ENCODE results near the gene SLC48A1. TPM values are rescaled to one million over a fixed set of nuclear protein-coding genes. Genes with fewer than 3 reads are reported as not detected.

SLC48A1 gene
- polyA plus RNA-seq, 3 donors = 9.4 to 19.6 (median 15.8) TPM

DNA sequence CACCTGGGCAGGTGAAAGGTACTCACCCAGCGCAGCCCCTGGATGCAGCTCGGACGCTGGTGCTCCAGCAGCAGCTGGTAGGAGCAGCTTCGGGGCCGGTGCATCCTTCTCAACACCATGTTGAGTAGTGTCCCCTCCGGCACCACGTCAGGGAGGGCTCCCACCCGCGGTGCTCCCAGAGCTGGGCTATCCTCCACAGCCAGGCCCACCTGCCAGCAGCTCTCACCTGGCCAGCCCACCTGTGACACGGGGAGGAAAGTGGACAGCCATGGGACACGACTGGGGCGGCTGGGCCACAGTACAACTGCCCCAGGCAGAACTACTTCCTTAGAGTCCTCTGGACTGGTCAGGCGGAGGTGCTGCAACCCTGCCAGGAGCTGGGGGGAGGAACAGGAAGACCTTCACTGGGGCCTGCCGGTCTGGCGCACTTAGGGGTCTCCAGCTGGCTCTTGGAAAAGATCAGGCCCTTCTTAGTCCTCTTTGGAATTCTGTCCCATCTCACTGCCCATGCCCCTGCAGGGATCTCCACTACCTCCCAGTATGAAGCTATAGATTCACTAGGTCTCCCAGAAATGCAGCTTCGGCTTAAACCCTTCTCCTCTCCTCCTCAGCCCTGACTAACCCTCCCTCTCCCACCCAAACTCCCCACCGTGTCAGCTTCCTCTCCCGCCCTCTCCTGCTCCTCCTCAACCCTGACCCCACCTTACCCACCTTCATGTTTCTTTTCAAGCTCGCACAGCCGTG is 15.0 kb upstream of the SLC48A1 start:
- Histone ChIP-seq H3K9me3 (replicated peaks in 1 of 2; ENCODE audit: control insufficient read depth in 1 of 2, insufficient read depth in 1 of 2, low read length in 2 of 2) (no peaks in the 10 kb centered on the region), H3K27ac (ENCODE audit: low read depth in 1 of 2, low read length in 2 of 2) (peak overlapping the region in 1 of 2 donors; percentile 91), H3K27me3 (ENCODE audit: control insufficient read depth in 2 of 2, insufficient read depth in 2 of 2, low read length in 2 of 2) (no peaks in the 10 kb centered on the region), H3K4me1 (ENCODE audit: control insufficient read depth in 1 of 2, insufficient read depth in 2 of 2, low read length in 2 of 2) (peaks cover 21 to 39% of the 10 kb centered on the region in 2 donors), H3K9ac (ENCODE audit: insufficient read depth, low read length, poor library complexity, severe bottlenecking) (peak overlapping the region; percentile 71), H4K20me1 (ENCODE audit: insufficient read depth, low read length) (no peaks in the 10 kb centered on the region), H3K4me3 (replicated peaks in 1 of 3; ENCODE audit: low read depth in 2 of 3, low read length in 3 of 3) (peak overlapping the region; percentile 60 to 82 (median 61)), H3K79me2 (ENCODE audit: insufficient read depth, low read length) (no peaks in the 10 kb centered on the region), H2AFZ (ENCODE audit: insufficient read depth, low read depth, low read length, poor library complexity, severe bottlenecking) (peak overlapping the region; percentile 91), H3K36me3 (replicated peaks in 1 of 2; ENCODE audit: control insufficient read depth in 1 of 2, insufficient read depth in 2 of 2, low read length in 2 of 2) (no peaks in the 10 kb centered on the region), H3K4me2 (replicated peaks; ENCODE audit: extremely low read depth, low read length, poor library complexity, severe bottlenecking) (peak overlapping the region; percentile 95)
- H3K9me3 Mint-ChIP-seq = no peaks in the 10 kb centered on the region
- peaks cover 31% of the 10 kb centered on the region for H3K4me1 Mint-ChIP-seq
- H3K27me3 Mint-ChIP-seq (ENCODE audit: low read depth in 3 of 3) = peaks cover 9 to 21% (median 17%) of the 10 kb centered on the region in 3 donors
- intact Hi-C loops (cut with micrococcal nuclease) = loop anchor here in 1 of 2 donors (2.0 kb wide), 1 partner anchor 21 kb away; no protein-coding TSS in a partner anchor
- TF ChIP-seq, protein P1, sequence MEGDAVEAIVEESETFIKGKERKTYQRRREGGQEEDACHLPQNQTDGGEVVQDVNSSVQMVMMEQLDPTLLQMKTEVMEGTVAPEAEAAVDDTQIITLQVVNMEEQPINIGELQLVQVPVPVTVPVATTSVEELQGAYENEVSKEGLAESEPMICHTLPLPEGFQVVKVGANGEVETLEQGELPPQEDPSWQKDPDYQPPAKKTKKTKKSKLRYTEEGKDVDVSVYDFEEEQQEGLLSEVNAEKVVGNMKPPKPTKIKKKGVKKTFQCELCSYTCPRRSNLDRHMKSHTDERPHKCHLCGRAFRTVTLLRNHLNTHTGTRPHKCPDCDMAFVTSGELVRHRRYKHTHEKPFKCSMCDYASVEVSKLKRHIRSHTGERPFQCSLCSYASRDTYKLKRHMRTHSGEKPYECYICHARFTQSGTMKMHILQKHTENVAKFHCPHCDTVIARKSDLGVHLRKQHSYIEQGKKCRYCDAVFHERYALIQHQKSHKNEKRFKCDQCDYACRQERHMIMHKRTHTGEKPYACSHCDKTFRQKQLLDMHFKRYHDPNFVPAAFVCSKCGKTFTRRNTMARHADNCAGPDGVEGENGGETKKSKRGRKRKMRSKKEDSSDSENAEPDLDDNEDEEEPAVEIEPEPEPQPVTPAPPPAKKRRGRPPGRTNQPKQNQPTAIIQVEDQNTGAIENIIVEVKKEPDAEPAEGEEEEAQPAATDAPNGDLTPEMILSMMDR (IDR thresholded peaks at IDR 0.05) = no peak
- peak in 2 of 3 donors; percentile 45 to 49 for DNase-seq
- H3K27ac Mint-ChIP-seq = peak overlapping the region in 5 of 7 donors; percentile 6 to 84 (median 30)
- WGBS (ENCODE audit: insufficient coverage) = 26% methylated on average over 18 of the region's 20 CpGs
- peak overlapping the region; percentile 80 to 84 for H3K4me3 Mint-ChIP-seq
- H3K36me3 Mint-ChIP-seq = no peaks in the 10 kb centered on the region

DNA sequence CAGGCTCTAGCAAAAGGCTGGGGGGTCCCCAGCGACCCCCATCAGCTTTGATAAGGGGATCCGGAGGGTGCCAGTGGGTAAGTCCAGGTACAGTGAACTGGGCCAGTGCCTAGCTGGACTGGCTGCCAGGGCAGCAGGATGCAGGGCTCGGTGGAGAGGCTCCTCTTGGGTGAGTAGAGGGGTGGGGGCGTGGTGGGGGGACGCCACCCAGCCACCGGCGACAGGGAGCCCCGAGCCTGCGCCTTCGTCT is 14.5 kb upstream of the SLC48A1 start:
- H3K9me3 ChIP-seq (replicated peaks in 1 of 2; ENCODE audit: control insufficient read depth in 1 of 2, insufficient read depth in 1 of 2, low read length in 2 of 2) = no peaks in the 10 kb centered on the region
- peak overlapping the region; percentile 80 to 84 for H3K4me3 Mint-ChIP-seq
- no peaks in the 10 kb centered on the region for H3K27me3 ChIP-seq (ENCODE audit: control insufficient read depth in 2 of 2, insufficient read depth in 2 of 2, low read length in 2 of 2)
- H3K4me3 ChIP-seq (replicated peaks in 1 of 3; ENCODE audit: low read depth in 2 of 3, low read length in 3 of 3) = peak overlapping the region; percentile 60 to 82 (median 61)
- no peaks in the 10 kb centered on the region for H3K36me3 ChIP-seq (replicated peaks in 1 of 2; ENCODE audit: control insufficient read depth in 1 of 2, insufficient read depth in 2 of 2, low read length in 2 of 2)
- no peaks in the 10 kb centered on the region for H3K36me3 Mint-ChIP-seq
- TF ChIP-seq, protein P1 (IDR thresholded peaks at IDR 0.05) = no peak
- intact Hi-C loops (cut with micrococcal nuclease) = loop anchor here in 1 of 2 donors (2.0 kb wide), 1 partner anchor 20 kb away; no protein-coding TSS in a partner anchor
- H2AFZ ChIP-seq (ENCODE audit: insufficient read depth, low read depth, low read length, poor library complexity, severe bottlenecking) = peak overlapping the region; percentile 91
- peaks cover 9 to 21% (median 17%) of the 10 kb centered on the region in 3 donors for H3K27me3 Mint-ChIP-seq (ENCODE audit: low read depth in 3 of 3)
- peak overlapping the region in 5 of 7 donors; percentile 6 to 84 (median 30) for H3K27ac Mint-ChIP-seq
- H3K79me2 ChIP-seq (ENCODE audit: insufficient read depth, low read length) = no peaks in the 10 kb centered on the region
- WGBS (ENCODE audit: insufficient coverage) = 0% methylated on average over 7 of the region's 10 CpGs
- peaks cover 29% of the 10 kb centered on the region for H3K4me1 Mint-ChIP-seq
- peaks cover 21 to 39% of the 10 kb centered on the region in 2 donors for H3K4me1 ChIP-seq (ENCODE audit: control insufficient read depth in 1 of 2, insufficient read depth in 2 of 2, low read length in 2 of 2)
- no peaks in the 10 kb centered on the region for H4K20me1 ChIP-seq (ENCODE audit: insufficient read depth, low read length)
- DNase-seq = no peak
- H3K27ac ChIP-seq (ENCODE audit: low read depth in 1 of 2, low read length in 2 of 2) = peak overlapping the region in 1 of 2 donors; percentile 91
- H3K9ac ChIP-seq (ENCODE audit: insufficient read depth, low read length, poor library complexity, severe bottlenecking) = peak overlapping the region; percentile 71
- H3K9me3 Mint-ChIP-seq = no peaks in the 10 kb centered on the region
- H3K4me2 ChIP-seq (replicated peaks; ENCODE audit: extremely low read depth, low read length, poor library complexity, severe bottlenecking) = peak overlapping the region; percentile 95

All from CD14-positive monocyte (primary cell).